Posterior vena cava (tissue), 2 donors: ENCODE results near the gene TYMS. TPM values are rescaled to one million over a fixed set of nuclear protein-coding genes. Genes with fewer than 3 reads are reported as not detected.

Source experiments
- DNase-seq: peaks from one replicate; pipeline ENCODE4 v3.0.0-alpha.2; 2020; ENCODE audit warnings: low spot score
- intact Hi-C, 2 donors: fragments of 100-400 bp; cut with DNase I; formaldehyde crosslinking; loops; one replicate each; pipeline versions ENCODE4 v1.14.1 to v1.14.2; 2022 to 2023
- total RNA-seq, 2 donors: library from RNA; stranded (reverse); fragmentation: NEBNext Ultra II Directional; extraction: Animal tissue kit (Norgen Biotek cat#: 25700); gene quantifications; one replicate each; pipeline ENCODE4 v1.2.1, GENCODE V29; 2021
- donor health status: DM: yes; HTN: yes; CAD: no.
- donor health status: DM: yes; HTN: yes; CAD: no.

TYMS gene
- total RNA-seq, 2 donors from 2014 or later: 4.0 TPM

DNA sequence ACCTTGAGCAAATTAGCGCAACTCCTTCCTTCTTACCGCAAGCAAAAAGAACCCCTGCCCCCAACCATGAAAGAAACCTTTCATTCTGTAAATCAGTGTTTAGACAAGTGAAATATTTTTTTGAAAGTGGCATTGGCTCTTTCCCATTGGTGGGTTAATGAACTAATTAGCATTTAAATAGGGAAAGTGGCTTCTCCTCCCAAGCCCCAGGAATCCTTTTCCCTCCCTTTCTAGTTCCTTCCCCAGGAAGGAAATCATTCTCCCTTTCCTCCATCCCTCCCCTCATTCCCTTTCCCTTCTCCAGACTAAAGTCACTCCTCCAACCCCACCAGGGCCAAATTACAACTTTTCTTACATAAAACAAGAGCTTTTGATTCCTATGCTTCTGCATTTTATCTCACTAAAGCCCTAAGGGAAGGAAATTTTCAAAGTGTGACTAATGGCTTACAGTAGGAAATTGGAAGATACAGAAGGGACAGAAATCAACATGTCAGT, 22.9 kb upstream of the TYMS start:
- intact Hi-C loops: no loop called here
- DNase-seq: no peak

DNA sequence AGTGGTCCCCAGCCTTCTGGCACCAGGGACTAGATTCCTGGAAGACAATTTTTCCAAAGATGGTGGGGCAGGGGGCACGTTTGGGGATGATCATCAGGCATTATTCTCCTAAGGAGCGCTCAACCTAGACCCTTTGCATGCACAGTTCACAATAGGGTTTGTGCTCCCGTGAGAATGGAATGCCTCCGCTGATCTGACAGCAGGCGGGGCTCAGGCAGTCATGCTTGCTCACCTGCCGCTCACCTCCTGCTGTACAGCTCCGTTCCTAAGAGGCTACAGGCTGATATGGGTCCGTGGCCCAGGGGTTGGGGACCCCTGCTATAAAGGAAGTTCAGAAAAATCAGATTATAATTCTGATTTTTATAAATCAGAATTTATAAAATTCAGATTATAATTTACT, 22.3 kb upstream of the TYMS start:
- no peak for DNase-seq
- intact Hi-C loops: no loop called here

DNA sequence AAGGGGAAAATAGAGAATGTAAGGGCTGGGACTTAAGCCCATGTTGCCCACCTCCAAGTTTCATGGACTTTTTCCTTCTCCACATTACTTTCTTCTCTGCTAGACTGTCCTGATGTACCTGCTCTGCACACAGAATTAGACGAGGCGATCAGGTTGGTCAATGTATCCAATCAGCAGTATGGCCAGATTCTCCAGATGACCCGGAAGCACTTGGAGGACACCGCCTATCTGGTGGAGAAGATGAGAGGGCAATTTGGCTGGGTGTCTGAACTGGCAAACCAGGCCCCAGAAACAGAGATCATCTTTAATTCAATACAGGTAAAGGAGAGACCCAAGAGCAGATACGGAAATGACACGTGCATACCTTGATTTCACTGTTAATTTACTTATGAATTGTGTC, 16.2 kb upstream of the TYMS start:
- intact Hi-C loops: no loop called here
- no peak for DNase-seq

DNA sequence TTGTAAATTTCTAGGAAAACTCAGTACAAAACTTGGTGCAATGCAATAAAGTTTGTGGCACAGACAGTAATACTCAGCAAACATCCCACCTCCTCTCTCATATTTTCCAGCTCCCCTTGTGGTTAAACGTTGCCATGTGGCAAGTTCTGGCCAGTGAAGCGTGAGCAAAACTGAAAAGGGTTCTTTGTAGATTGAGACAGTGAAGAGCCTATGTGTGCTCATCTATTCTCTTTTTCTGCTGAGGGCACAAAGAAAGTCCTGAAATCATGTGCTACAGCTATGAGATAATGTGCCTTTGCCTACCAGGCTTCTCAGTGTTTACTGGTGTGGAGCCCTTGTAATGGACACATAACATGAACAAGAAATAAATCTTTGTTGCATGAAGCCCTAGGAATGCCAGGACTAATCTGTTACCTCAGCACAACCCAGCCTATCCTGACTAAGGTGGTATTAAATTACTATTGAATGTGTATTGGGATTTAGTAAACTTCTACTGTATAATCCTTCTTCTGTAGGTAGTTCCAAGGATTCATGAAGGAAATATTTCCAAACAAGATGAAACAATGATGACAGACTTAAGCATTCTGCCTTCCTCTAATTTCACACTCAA, 13.0 kb upstream of the TYMS start:
- intact Hi-C loops: no loop called here
- DNase-seq: no peak

DNA sequence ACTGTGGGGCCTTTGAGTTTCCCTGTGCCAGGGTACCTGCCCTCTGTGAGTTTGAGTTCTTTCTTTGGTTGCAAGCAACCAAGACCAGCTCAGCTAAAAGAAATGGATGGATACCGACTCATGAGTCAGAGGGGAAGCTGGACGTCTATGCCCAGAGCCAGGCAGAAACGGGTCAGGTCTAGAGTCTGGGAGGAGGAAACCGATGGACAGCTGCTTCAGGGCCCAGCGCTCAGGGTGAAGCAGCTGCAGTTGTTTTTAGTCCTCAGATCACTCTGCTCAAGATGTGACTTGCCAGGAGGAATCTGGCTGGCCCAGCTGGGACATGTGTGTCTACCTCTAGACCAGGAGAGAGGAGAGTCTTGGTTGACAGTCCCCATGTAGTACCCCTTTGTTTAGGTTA, 10.1 kb upstream of the TYMS start:
- no peak for DNase-seq
- intact Hi-C loops: no loop called here

DNA sequence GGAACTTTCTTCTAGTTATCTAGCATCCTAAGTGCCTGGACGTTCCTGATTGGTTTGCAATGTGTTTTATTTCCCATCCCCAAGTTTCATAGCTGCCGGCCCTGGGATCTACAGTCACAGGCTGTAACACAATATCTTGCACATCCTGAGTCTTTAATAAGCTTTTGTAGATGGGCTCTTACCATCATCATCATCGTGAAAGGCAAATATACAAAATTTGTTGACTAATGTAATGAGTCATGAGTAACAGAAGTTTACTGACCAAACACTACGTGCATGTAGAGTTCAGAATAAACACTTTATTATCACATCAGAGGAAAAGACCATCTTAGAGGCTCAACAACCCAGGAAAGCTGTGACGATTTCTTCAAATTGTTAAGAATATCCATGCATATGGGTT, 8.1 kb upstream of the TYMS start:
- no peak for DNase-seq

DNA sequence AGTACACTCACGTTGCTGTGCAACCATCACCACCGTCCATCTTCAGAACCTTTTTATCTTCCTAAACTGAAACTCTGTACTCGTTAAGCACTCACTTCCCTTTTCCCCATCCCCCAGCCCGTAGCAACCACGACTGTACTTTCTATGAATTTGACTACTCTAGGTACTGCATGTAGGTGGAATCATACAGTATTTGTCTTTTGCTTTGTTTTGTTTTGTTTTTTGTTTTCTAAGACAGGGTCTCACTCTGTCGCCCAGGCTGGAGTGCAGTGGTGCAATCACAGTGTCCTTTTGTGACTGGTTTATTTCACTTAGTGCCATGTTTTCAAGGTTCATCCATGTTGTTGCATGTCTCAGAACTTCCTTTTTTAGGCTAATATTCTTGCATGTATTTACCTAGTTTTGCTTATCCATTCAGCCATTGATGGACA, 7.0 kb upstream of the TYMS start:
- intact Hi-C loops: no loop called here
- no peak for DNase-seq

More for the DNA sequence above, 8.1 kb upstream of the TYMS start:
- intact Hi-C loops: no loop called here

DNA sequence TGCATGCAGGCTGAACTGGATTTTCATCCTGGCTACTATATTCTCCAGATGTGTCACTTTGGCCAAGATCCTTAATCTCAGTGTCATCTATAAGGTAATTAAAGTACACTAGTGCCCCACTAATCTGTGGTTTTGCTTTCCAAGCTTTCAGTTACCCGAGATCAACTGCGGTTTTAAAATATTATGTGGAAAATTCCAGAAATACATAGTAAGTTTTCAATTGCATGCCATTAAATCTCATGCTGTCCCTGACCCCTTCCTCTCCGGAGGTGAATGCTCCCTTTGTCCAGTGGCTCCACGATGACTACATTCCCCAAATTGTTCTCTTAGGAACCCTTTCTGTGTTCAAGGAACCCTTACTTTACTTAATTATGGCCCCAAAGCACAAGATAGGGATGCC, 5.3 kb upstream of the TYMS start:
- no peak for DNase-seq
- intact Hi-C loops: no loop called here

DNA sequence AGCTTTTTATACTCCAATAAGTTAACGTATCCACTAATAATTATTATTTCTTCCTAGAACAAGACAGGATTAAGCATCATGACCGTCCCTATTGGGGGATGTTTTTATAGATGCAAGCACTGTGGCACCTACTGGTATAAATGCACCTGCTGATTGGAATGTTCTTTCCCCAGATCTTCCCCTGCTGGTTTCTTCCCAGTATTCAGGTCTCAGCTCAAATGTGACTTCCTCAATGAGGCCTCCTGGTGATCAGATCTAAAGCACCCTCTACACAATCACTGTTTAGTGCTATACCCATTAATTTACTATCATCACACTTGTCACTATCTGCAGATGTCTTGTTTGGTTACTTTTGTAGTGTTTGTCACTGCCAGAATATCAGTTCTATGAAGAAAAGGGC, 3.9 kb upstream of the TYMS start:
- intact Hi-C loops: no loop called here
- no peak for DNase-seq

DNA sequence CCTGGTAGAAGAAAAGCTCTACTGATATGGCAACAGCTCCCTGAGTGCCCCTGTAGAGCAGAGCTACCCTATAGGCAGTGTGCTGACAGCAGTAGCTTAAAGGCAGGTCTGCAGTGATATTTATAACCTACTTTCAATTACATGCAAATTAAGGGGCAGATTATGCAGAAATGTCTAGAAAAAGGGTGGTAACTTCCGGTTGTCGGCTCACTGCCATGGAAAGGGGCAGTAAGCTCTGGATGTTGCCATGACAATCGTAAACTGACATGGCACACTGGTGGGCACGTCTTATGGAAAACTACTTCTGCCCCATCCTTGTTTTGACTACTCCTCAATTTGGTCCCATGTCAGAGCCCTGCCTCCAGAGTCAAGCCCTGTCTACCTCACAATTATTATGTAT, 2.9 kb upstream of the TYMS start:
- intact Hi-C loops: no loop called here
- no peak for DNase-seq

DNA sequence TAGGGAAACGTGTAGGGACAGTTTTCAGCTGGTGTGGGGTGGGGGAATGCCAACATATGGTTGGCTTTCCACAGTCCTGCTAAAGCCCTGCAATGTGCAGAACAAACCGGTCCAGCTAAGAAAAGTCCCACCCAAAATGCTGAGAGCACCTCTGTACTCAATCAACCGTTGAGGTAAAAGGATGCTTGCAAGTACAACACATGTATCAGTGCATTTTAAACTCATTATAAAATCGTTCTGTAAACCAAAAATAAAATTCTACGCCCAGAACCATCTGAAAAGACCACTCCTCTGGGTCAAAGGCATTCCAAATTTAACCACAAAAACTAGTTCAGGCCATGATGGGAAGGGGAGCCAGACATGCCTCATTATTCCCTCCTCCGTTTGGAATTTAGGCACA, 2.0 kb upstream of the TYMS start:
- no peak for DNase-seq
- intact Hi-C loops: no loop called here

DNA sequence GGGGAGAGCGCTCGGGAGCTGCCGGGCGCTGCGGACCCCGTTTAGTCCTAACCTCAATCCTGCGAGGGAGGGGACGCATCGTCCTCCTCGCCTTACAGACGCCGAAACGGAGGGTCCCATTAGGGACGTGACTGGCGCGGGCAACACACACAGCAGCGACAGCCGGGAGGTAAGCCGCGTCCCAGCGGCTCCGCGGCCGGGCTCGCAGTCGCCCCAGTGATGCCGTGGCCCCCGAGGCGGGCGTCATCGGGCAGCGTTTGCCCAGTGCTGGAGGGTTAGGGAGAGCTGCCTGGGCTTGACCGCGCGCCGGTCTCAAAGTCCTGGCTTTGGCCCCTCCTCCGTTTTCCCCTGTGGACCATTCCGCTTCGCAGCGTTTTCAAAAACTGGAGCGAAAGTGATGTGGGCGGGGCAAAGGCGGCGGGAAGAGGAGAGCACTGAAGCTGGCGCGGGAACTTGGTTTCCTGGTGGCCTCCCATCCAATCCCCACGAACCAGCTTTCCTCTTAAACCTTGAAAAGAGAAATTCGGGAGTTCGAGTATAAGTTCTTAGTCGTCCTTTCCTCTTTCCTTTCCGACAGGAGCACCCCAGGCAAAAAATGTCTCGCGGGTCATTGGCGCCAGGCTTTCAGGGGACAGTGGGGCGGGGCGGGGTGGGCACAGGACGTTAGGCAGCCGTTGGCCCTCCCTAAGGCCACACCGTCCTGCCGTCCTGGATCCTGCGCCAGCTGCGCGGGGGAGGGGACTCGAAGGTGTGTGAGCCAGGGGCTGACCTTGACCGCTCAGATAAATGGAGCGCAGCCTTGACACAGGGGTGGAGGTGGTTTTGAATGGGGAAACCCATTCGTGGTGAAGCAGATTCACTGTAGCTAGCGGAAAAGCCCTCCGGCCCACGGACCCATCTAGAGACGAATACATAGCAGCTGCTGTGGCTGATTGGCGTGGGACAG, 821 bp downstream of the TYMS start:
- DNase-seq: peak; percentile 90
- intact Hi-C loops: no loop called here

DNA sequence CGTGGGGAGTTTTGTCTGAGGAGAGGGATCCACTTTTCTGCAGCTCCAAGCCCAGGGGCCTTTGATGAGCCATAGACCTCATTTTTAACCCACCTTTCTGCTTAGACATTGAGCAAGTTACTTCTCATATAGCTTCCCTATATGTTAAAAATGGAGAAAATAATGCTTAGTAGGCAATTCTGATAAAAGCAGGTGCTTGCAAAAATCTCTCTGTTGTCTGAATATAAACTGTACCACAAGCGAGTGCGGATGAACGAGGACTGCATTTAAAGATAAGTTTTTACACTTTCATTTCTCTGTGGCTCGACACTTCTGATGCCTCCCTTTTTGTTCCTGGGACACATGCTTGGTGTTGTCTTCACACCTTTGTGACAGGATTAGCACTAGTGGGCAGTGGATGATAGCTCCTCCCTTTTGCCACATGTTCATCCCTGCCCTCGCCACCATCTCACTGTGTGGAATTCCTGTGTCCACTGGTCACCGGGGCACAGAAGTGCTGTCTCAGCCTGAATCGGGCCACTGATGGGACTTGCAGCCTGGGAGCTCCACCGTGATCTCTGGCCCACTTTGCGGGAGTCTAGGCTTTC, 1.6 kb downstream of the TYMS start:
- intact Hi-C loops: no loop called here
- no peak for DNase-seq

DNA sequence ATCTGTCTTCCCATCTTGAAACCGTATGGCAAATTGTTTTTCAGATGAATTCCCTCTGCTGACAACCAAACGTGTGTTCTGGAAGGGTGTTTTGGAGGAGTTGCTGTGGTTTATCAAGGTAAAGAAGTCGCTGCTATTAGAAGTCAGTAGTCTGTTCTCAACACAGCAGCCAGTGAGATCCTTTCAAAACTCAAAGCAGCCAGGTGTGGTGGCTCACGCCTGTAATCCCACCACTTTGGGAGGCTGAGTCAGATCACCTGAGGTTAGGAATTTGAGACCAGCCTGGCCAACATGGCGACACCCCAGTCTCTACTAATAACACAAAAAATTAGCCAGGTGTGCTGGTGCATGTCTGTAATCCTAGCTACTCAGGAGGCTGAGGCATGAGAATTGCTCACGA, 2.1 kb downstream of the TYMS start:
- no peak for DNase-seq
- intact Hi-C loops: no loop called here

DNA sequence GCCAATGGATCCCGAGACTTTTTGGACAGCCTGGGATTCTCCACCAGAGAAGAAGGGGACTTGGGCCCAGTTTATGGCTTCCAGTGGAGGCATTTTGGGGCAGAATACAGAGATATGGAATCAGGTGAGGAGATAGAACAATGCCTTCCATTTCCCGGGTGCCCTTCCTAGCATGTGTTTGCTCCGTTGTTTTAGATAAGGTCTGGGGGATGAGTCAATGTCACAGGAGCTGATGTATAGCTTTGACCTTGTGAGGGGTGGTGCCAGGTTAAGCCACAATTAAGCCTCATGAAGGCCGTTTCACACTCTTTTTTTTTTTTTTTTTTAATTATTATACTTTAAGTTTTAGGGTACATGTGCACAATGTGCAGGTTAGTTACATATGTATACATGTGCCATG, 4.7 kb downstream of the TYMS start:
- DNase-seq: no peak
- intact Hi-C loops: no loop called here

DNA sequence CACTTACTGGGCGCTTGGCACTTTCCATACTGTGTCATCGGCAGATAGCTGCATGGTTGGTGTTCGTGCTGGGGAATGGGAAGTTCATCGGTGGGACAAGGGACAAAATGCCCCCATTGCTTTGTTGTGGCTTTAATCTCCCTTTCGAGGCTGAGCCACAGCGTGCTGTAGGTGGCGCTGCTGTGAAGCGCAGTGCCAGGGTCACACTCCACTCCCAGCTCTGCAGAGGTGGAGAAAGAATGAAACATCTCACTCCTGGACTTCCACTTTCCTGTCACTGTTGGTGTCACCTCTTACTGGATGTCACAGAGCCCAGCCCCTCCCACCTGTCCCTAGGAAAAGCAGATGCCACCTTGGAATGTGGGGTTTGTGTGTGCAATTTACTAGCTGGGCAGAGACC, 8.7 kb downstream of the TYMS start:
- intact Hi-C loops: no loop called here
- no peak for DNase-seq

DNA sequence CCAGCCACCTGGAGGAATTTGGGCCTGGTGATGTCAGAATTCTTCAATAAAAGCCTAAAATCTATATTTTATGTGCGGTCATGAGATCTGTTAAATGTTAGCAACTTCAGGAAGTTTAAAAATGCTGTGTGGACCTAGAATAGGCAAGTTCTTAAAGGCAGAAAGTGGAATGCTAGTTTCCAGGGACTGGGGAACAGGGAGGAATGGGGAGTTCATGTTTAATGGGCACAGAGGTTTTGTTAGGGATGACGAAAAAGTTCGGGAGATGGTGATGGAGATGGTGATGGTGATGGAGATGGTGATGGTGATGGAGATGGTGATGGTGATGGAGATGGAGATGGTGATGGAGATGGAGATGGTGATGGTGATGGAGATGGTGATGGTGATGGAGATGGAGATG, 9.2 kb downstream of the TYMS start:
- intact Hi-C loops: no loop called here
- no peak for DNase-seq

DNA sequence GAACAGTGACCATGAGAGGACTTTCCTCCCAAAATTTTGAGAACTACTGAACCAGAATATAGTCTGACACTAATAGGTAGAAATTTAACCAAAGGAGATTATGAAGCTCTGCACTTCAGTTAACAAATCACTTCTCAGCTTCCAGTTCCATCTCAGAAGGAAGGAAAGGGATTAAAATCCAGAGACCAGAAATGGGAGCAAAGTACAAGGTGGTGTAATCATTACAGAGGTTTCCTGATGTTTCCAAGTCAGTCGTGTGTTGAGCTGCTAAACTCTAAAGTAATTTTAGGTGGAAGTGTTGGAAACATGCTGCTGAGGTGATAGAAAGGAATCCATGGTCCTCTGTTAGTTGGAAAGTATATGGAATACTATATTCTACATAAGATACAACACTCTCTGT, 10.8 kb downstream of the TYMS start:
- intact Hi-C loops: no loop called here
- DNase-seq: no peak

DNA sequence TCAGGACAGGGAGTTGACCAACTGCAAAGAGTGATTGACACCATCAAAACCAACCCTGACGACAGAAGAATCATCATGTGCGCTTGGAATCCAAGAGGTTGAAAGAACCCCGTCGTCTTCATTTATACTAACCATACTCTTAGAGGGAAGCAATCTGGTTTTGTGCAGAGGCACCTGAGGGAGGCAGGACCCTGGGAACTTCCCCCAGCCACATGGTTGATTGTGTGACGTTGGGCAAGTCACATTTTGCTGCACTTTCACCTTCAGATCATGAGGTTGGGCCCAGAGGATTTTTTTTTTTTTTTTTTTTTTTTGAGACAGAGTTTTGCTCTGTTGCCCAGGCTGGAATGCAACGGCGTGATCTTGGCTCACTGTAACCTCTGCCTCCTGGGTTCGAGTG, 11.6 kb downstream of the TYMS start:
- intact Hi-C loops: no loop called here
- no peak for DNase-seq

DNA sequence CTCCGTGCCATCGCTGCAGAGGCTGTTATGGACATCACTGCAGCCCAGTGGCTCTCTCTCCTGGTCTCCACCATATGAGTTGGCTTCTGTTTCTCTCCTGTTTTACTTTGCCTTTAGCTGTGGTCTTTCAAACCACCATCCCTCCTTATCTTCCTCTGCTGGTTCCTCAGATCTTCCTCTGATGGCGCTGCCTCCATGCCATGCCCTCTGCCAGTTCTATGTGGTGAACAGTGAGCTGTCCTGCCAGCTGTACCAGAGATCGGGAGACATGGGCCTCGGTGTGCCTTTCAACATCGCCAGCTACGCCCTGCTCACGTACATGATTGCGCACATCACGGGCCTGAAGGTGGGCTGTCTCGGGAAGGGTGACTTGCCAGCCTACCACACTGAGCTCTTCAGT, 13.1 kb downstream of the TYMS start:
- intact Hi-C loops: no loop called here
- no peak for DNase-seq

DNA sequence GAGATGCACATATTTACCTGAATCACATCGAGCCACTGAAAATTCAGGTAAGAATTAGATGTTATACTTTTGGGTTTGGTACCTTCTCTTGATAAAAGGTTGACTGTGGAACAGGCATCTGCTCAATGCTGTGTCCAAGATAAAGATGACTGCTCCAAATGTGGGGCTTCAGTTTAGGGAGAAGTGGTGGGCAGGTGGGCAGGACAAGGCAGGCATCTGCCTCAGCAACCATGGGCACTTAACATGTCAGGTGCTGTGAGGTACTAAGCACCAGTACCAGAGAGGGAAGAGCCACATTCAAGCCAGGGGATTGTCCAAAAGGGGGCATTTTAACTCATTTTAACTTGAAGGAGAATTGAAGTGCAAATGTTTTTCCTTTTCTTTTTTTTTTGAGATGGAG, 14.0 kb downstream of the TYMS start:
- intact Hi-C loops: no loop called here
- no peak for DNase-seq
